DOHH2 (cell line): ENCODE measurements around the gene EXOC8.

Experiments
- EZH2phosphoT487 ChIP-seq: fragments of 200-600 bp; sonication (generic); IDR thresholded peaks from 2 replicates; pipeline ENCODE4 v1.6.1; 2017; ENCODE audit warnings: borderline replicate concordance, mild to moderate bottlenecking, antibody characterized with exemption, low read length, moderate library complexity, mixed read lengths
- TF ChIP-seq, protein P1 (sequence below): fragments of 200-600 bp; sonication (generic); IDR thresholded peaks from one replicate; pipeline ENCODE4 v1.5.1; 2014; ENCODE audit warnings: antibody characterized with exemption, mild to moderate bottlenecking, low read depth, low read length; ENCODE audit not compliant: poor library complexity, severe bottlenecking

- TF ChIP-seq, protein P1, sequence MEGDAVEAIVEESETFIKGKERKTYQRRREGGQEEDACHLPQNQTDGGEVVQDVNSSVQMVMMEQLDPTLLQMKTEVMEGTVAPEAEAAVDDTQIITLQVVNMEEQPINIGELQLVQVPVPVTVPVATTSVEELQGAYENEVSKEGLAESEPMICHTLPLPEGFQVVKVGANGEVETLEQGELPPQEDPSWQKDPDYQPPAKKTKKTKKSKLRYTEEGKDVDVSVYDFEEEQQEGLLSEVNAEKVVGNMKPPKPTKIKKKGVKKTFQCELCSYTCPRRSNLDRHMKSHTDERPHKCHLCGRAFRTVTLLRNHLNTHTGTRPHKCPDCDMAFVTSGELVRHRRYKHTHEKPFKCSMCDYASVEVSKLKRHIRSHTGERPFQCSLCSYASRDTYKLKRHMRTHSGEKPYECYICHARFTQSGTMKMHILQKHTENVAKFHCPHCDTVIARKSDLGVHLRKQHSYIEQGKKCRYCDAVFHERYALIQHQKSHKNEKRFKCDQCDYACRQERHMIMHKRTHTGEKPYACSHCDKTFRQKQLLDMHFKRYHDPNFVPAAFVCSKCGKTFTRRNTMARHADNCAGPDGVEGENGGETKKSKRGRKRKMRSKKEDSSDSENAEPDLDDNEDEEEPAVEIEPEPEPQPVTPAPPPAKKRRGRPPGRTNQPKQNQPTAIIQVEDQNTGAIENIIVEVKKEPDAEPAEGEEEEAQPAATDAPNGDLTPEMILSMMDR: no peak
- TF ChIP-seq EZH2phosphoT487: no peak
These were observed 16.8 kb upstream of the EXOC8 start for GRCh38 chr1:231354330-231355020.
